Activated CD4-positive, alpha-beta T cell treated with anti-CD3 and anti-CD28 coated beads, Interleukin-2, amount 10 ng/mL, durations not matched to agents 24 days and 14 days (primary cell): ENCODE measurements around the gene LRP1B. TPM values are rescaled to one million over a fixed set of nuclear protein-coding genes. Genes with fewer than 3 reads are reported as not detected.

Experiments
- DNase-seq: peaks from one replicate; pipeline ENCODE4 v3.0.0; 2022
- H3K27ac Mint-ChIP-seq: one replicate; pipeline ENCODE4 v1.8.0; 2022; ENCODE audit warnings: mild to moderate bottlenecking, mixed read lengths
- H3K27me3 Mint-ChIP-seq: one replicate; pipeline ENCODE4 v1.8.0; 2022; ENCODE audit warnings: mixed read lengths
- H3K36me3 Mint-ChIP-seq: one replicate; pipeline ENCODE4 v1.8.0; 2022; ENCODE audit warnings: low read depth, mild to moderate bottlenecking, mixed read lengths
- H3K4me1 Mint-ChIP-seq: one replicate; pipeline ENCODE4 v1.8.0; 2021; ENCODE audit warnings: mixed read lengths
- H3K4me3 Mint-ChIP-seq: one replicate; pipeline ENCODE4 v1.8.0; 2022; ENCODE audit warnings: mild to moderate bottlenecking, moderate library complexity, mixed read lengths
- H3K9me3 Mint-ChIP-seq: one replicate; pipeline ENCODE4 v1.8.0; 2021; ENCODE audit warnings: mixed read lengths
- intact Hi-C: fragments of 100-400 bp; cut with micrococcal nuclease; formaldehyde crosslinking; loops from one replicate; pipeline ENCODE4 v1.15.1; 2023
- total RNA-seq: library from RNA; stranded (reverse); gene quantifications from 2 replicates; pipeline ENCODE4 v1.2.3, GENCODE V29; 2022

LRP1B gene
- total RNA-seq, 1 donor from 2014 or later = not detected

GRCh38 chr2:140624200-140624599 lies 1506.6 kb downstream of the LRP1B start:
- no peak for DNase-seq
- H3K27me3 Mint-ChIP-seq = no peaks in the 10 kb centered on the region
- no peaks in the 10 kb centered on the region for H3K36me3 Mint-ChIP-seq
- H3K27ac Mint-ChIP-seq = no peak overlapping the region
- H3K4me3 Mint-ChIP-seq = no peak overlapping the region
- intact Hi-C loops = no loop called here
- H3K4me1 Mint-ChIP-seq = no peaks in the 10 kb centered on the region
- peaks cover 9% of the 10 kb centered on the region for H3K9me3 Mint-ChIP-seq

- intact Hi-C loops = no loop called here
- no peak overlapping the region for H3K27ac Mint-ChIP-seq
- no peaks in the 10 kb centered on the region for H3K36me3 Mint-ChIP-seq
- H3K4me3 Mint-ChIP-seq = no peak overlapping the region
- H3K4me1 Mint-ChIP-seq = no peaks in the 10 kb centered on the region
- DNase-seq = no peak
- H3K9me3 Mint-ChIP-seq = peaks cover 3% of the 10 kb centered on the region
- no peaks in the 10 kb centered on the region for H3K27me3 Mint-ChIP-seq
Measured at GRCh38 chr2:140621583-140622362, 1509.0 kb downstream of the LRP1B start.

GRCh38 chr2:140604788-140605187 lies 1526.0 kb downstream of the LRP1B start:
- intact Hi-C loops = no loop called here
- Mint-ChIP-seq H3K9me3 (no peaks in the 10 kb centered on the region), H3K27me3 (no peaks in the 10 kb centered on the region), H3K4me1 (no peaks in the 10 kb centered on the region), H3K36me3 (no peaks in the 10 kb centered on the region), H3K4me3 (no peak overlapping the region), H3K27ac (no peak overlapping the region)
- no peak for DNase-seq

- Mint-ChIP-seq H3K27ac (no peak overlapping the region), H3K9me3 (no peaks in the 10 kb centered on the region), H3K4me3 (no peak overlapping the region), H3K27me3 (no peaks in the 10 kb centered on the region), H3K36me3 (no peaks in the 10 kb centered on the region), H3K4me1 (no peaks in the 10 kb centered on the region)
- intact Hi-C loops = no loop called here
- no peak for DNase-seq
Measured at GRCh38 chr2:140604096-140604495, 1526.7 kb downstream of the LRP1B start.

GRCh38 chr2:140603416-140603815 lies 1527.4 kb downstream of the LRP1B start:
- Mint-ChIP-seq H3K27ac (no peak overlapping the region), H3K4me3 (no peak overlapping the region), H3K36me3 (no peaks in the 10 kb centered on the region), H3K9me3 (no peaks in the 10 kb centered on the region), H3K4me1 (no peaks in the 10 kb centered on the region), H3K27me3 (no peaks in the 10 kb centered on the region)
- intact Hi-C loops = no loop called here
- no peak for DNase-seq

- DNase-seq = no peak
- H3K36me3 Mint-ChIP-seq = no peaks in the 10 kb centered on the region
- no peaks in the 10 kb centered on the region for H3K9me3 Mint-ChIP-seq
- H3K4me1 Mint-ChIP-seq = no peaks in the 10 kb centered on the region
- no peak overlapping the region for H3K4me3 Mint-ChIP-seq
- H3K27ac Mint-ChIP-seq = no peak overlapping the region
- H3K27me3 Mint-ChIP-seq = no peaks in the 10 kb centered on the region
- intact Hi-C loops = no loop called here
Measured at GRCh38 chr2:140601801-140602200, 1529.0 kb downstream of the LRP1B start.

GRCh38 chr2:140601342-140601741 lies 1529.5 kb downstream of the LRP1B start:
- Mint-ChIP-seq H3K4me3 (no peak overlapping the region), H3K9me3 (no peaks in the 10 kb centered on the region), H3K4me1 (no peaks in the 10 kb centered on the region), H3K27me3 (no peaks in the 10 kb centered on the region), H3K27ac (no peak overlapping the region), H3K36me3 (no peaks in the 10 kb centered on the region)
- intact Hi-C loops = no loop called here
- DNase-seq = no peak

GRCh38 chr2:140600116-140600515 lies 1530.7 kb downstream of the LRP1B start:
- no peaks in the 10 kb centered on the region for H3K27me3 Mint-ChIP-seq
- H3K4me3 Mint-ChIP-seq = no peak overlapping the region
- H3K27ac Mint-ChIP-seq = no peak overlapping the region
- no peaks in the 10 kb centered on the region for H3K4me1 Mint-ChIP-seq
- DNase-seq = no peak
- H3K36me3 Mint-ChIP-seq = no peaks in the 10 kb centered on the region
- no peaks in the 10 kb centered on the region for H3K9me3 Mint-ChIP-seq
- intact Hi-C loops = no loop called here

GRCh38 chr2:140597836-140598235 lies 1533.0 kb downstream of the LRP1B start:
- no peak overlapping the region for H3K27ac Mint-ChIP-seq
- H3K4me3 Mint-ChIP-seq = no peak overlapping the region
- no peaks in the 10 kb centered on the region for H3K27me3 Mint-ChIP-seq
- no peak for DNase-seq
- H3K4me1 Mint-ChIP-seq = no peaks in the 10 kb centered on the region
- no peaks in the 10 kb centered on the region for H3K36me3 Mint-ChIP-seq
- intact Hi-C loops = no loop called here
- H3K9me3 Mint-ChIP-seq = no peaks in the 10 kb centered on the region

- Mint-ChIP-seq H3K4me1 (no peaks in the 10 kb centered on the region), H3K27ac (no peak overlapping the region), H3K36me3 (no peaks in the 10 kb centered on the region), H3K9me3 (no peaks in the 10 kb centered on the region), H3K4me3 (no peak overlapping the region), H3K27me3 (no peaks in the 10 kb centered on the region)
- intact Hi-C loops = no loop called here
- DNase-seq = no peak
Measured at GRCh38 chr2:140597205-140597604, 1533.6 kb downstream of the LRP1B start.

- DNase-seq = no peak
- Mint-ChIP-seq H3K4me1 (no peaks in the 10 kb centered on the region), H3K9me3 (no peaks in the 10 kb centered on the region), H3K27me3 (no peaks in the 10 kb centered on the region), H3K4me3 (no peak overlapping the region), H3K27ac (no peak overlapping the region), H3K36me3 (no peaks in the 10 kb centered on the region)
- intact Hi-C loops = no loop called here
Measured at GRCh38 chr2:140596447-140596846, 1534.4 kb downstream of the LRP1B start.

GRCh38 chr2:140595107-140595506 lies 1535.7 kb downstream of the LRP1B start:
- Mint-ChIP-seq H3K27me3 (no peaks in the 10 kb centered on the region), H3K27ac (no peak overlapping the region), H3K4me3 (no peak overlapping the region), H3K4me1 (no peaks in the 10 kb centered on the region), H3K9me3 (no peaks in the 10 kb centered on the region), H3K36me3 (no peaks in the 10 kb centered on the region)
- DNase-seq = no peak
- intact Hi-C loops = no loop called here

- no peak for DNase-seq
- Mint-ChIP-seq H3K9me3 (no peaks in the 10 kb centered on the region), H3K36me3 (no peaks in the 10 kb centered on the region), H3K27me3 (no peaks in the 10 kb centered on the region), H3K4me1 (no peaks in the 10 kb centered on the region), H3K4me3 (no peak overlapping the region), H3K27ac (no peak overlapping the region)
- intact Hi-C loops = no loop called here
Measured at GRCh38 chr2:140593132-140593531, 1537.7 kb downstream of the LRP1B start.

- Mint-ChIP-seq H3K36me3 (no peaks in the 10 kb centered on the region), H3K27ac (no peak overlapping the region), H3K4me1 (no peaks in the 10 kb centered on the region), H3K4me3 (no peak overlapping the region), H3K9me3 (no peaks in the 10 kb centered on the region), H3K27me3 (no peaks in the 10 kb centered on the region)
- DNase-seq = no peak
- intact Hi-C loops = no loop called here
Measured at GRCh38 chr2:140589696-140590095, 1541.1 kb downstream of the LRP1B start.

GRCh38 chr2:140589273-140589672 lies 1541.5 kb downstream of the LRP1B start:
- Mint-ChIP-seq H3K9me3 (no peaks in the 10 kb centered on the region), H3K27me3 (no peaks in the 10 kb centered on the region), H3K27ac (no peak overlapping the region), H3K4me3 (no peak overlapping the region), H3K4me1 (no peaks in the 10 kb centered on the region), H3K36me3 (no peaks in the 10 kb centered on the region)
- intact Hi-C loops = no loop called here
- DNase-seq = no peak
